ENCODE measurements around the gene XRCC4.
"Not testable (repeated sequence)": the region's sequence is repeated elsewhere in the genome, so short reads cannot be mapped to it uniquely, and the experiment has no call there.

Gene XRCC4

GRCh38 chr5:83076742-83077661 lies at the start of gene XRCC4, which contains the start of gene TMEM167A:
XRCC4 (plus strand) TSS chr5:83077547; CDS start chr5:83104920, 27,373 bp downstream.
TMEM167A (minus strand) TSS chr5:83077394; CDS start chr5:83077323, 71 bp downstream.
- in situ Hi-C loops (cut with MboI; ENCODE audit: low sequenced_read_pairs), result no loop called here

- in situ Hi-C loops (cut with MboI; ENCODE audit: low sequenced_read_pairs), result no loop called here
These were observed 47.4 kb upstream of the XRCC4 start for GRCh38 chr5:83029912-83030311.

- in situ Hi-C loops (cut with MboI; ENCODE audit: low sequenced_read_pairs), result no loop called here
These were observed 46.0 kb upstream of the XRCC4 start for GRCh38 chr5:83031381-83031780.

DNA sequence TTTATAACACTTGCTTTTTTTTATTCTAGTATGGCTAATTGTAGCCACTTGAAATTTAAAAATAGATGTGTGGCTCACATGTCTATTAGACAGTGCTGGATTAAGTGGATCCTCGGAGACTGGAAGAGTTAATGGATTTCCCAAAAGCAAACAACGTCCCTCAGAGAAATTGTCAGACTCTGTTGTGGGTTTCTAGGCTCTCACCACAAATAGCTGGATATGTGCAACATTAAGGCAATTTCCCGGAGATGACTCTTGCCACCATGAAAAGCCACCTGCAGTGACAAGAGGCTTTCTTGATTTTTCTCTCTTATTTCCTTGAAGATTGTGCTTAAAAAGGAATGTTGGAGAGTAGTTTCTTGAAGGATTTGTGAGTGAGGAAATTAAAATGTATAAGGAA lies 43.3 kb upstream of the XRCC4 start:
- in situ Hi-C loops (cut with MboI; ENCODE audit: low sequenced_read_pairs), result no loop called here

GRCh38 chr5:83034528-83035207 lies 42.7 kb upstream of the XRCC4 start:
- in situ Hi-C loops (cut with MboI; ENCODE audit: low sequenced_read_pairs), result no loop called here

- in situ Hi-C loops (cut with MboI; ENCODE audit: low sequenced_read_pairs), result no loop called here
These were observed 41.8 kb upstream of the XRCC4 start for GRCh38 chr5:83035373-83036100.

- in situ Hi-C loops (cut with MboI; ENCODE audit: low sequenced_read_pairs), result no loop called here
These were observed 40.3 kb upstream of the XRCC4 start for GRCh38 chr5:83036991-83037575.

GRCh38 chr5:83038924-83039323 lies 38.4 kb upstream of the XRCC4 start:
- in situ Hi-C loops (cut with MboI; ENCODE audit: low sequenced_read_pairs), result no loop called here

DNA sequence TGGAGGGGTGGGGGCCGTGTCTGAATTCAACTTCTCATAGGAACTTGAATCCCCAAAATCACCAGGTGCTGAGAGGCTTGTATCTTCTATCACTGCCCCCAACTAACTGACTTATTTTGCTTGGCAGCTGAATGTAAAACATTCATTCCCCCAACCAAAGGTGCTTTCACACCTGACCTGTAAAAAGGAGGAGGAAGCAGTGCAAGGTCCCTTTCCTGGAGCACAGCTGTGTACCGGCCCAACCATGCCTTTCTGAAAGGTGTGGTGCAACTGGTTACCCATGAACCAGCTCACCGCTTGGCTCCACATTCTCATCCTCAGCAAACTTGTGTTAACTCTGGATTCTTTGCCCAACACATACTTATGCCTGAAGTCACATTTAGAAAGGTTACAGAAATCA lies 34.8 kb upstream of the XRCC4 start:
- in situ Hi-C loops (cut with MboI; ENCODE audit: low sequenced_read_pairs), result no loop called here

GRCh38 chr5:83044926-83045325 lies 32.4 kb upstream of the XRCC4 start:
- in situ Hi-C loops (cut with MboI; ENCODE audit: low sequenced_read_pairs), result no loop called here

DNA sequence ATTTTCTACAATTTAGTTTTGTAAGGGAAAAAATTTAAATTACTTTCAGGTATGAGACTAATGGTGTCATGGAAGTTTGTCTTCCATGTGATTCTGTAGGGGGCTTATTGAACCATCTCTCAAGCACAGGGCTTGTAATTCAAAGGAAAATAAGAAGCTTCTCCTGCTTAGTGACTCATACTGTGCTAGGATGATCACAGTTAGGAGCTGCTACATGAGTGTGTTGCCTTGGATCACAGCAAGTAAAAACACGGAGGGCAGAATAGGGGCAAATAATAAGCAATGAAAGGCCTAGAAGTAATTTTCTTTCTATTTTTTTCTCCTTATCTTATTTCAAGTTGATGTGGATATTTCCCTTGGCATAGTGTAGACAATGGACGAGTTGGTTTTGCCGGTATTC lies 29.1 kb upstream of the XRCC4 start:
- in situ Hi-C loops (cut with MboI; ENCODE audit: low sequenced_read_pairs), result no loop called here

GRCh38 chr5:83048811-83049210 lies 28.5 kb upstream of the XRCC4 start:
- in situ Hi-C loops (cut with MboI; ENCODE audit: low sequenced_read_pairs), result no loop called here

DNA sequence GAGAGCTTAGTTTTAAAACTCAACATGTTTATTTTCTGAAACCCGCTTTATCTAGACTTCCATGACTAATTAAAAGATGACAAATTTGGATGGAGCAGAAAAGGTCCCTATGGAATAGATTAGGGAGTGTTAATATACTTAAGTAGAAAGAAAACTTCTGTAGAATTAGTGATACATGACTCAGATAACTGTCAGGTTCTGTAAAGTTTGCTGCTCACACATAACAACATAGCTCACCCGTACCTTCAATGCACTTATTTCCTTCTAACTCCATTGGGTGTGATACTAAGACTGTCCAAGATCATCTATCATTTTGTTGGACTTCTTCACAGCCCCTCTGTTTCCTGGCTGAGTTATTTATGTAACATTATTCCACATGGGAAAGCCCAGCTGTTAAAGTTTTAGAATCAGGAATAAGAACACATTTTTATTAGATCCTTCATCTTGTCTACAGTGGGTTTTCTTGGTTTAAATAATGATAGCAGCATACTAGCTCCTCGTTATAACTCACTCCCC lies 27.9 kb upstream of the XRCC4 start:
- in situ Hi-C loops (cut with MboI; ENCODE audit: low sequenced_read_pairs), result no loop called here

- in situ Hi-C loops (cut with MboI; ENCODE audit: low sequenced_read_pairs), result no loop called here
These were observed 26.5 kb upstream of the XRCC4 start for GRCh38 chr5:83050723-83051340.

DNA sequence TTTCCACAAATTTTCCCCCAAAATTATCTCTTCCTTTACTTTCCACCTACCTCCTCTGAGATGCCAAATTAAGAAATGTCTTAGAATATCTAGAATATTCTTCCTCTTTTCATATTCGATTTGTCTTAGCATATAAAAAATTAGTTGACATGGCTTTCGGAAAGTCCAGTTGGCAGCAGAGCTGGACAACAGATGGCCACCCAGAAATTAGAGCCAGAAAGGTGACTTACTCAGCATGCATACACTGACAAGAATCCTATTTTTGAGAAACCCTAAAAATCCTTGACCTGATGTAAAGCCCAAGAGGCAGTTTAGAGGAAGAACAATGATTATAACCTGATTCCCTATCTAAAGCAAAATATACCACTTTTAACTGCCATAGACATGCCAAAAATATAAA lies 22.2 kb upstream of the XRCC4 start:
- in situ Hi-C loops (cut with MboI; ENCODE audit: low sequenced_read_pairs), result no loop called here

DNA sequence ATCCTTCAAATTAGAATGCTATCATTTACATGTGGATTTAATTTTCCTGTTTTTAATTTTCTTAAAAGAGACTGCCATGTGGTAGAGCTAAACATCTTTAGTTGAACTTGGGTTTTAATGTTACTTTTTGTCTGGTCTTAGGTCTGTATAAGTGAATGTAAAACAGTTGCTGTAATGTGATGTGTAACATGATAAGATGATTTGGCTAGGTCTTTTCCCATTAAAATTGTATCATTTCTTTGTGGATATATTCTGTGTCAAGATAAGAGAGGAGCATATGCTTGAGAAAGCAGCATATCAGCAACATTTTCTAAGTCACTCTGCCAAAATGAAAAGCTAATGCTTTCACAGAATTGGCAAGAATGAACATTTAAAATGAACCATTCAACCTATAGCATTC lies 18.6 kb upstream of the XRCC4 start:
- in situ Hi-C loops (cut with MboI; ENCODE audit: low sequenced_read_pairs), result no loop called here

DNA sequence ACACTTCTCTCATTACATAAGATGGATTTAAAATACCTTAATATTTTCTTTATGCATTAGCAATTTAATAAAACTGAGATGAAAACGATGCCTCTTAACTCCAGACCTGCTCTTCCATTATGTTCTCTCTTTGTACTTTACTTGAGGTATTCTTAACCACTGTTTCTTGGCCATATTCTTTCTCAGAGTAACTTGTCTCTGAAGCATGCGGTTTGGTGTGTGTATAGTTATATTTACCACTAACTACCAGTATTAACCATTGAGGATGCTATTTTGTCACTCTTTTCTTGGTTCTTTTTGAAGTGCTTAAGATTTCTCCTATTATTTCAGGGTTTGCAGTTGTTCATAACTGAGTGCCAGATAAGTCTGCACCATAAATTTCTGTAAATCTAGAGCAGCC lies 18.0 kb upstream of the XRCC4 start:
- in situ Hi-C loops (cut with MboI; ENCODE audit: low sequenced_read_pairs), result no loop called here

DNA sequence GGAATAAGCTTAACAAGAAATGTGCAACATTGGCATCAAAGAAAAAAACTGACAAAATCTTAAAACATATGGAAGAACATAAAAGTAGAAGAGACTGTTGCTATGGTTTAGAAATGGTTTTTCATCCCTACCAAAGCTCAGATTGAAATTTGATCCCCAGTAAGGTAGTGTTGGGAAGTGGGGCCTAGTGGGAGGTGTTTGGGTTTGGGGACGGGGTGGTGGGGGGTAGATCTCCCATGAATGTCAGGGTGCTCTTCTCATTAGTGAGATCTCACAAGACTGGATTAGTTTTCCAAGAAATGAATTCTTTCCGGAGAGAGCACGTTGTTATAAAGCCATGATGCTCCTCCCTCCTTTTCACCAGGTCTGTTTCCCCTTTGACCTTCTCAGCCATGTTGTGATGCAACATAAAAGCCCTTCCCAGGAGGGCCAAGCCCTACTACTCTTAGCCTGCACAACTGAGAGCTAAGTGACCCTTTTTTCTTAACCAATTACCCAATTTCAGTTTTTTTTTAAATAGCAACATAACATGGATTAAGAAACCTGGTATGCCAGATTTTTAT lies 10.7 kb upstream of the XRCC4 start:
- in situ Hi-C loops (cut with MboI; ENCODE audit: low sequenced_read_pairs), result no loop called here

DNA sequence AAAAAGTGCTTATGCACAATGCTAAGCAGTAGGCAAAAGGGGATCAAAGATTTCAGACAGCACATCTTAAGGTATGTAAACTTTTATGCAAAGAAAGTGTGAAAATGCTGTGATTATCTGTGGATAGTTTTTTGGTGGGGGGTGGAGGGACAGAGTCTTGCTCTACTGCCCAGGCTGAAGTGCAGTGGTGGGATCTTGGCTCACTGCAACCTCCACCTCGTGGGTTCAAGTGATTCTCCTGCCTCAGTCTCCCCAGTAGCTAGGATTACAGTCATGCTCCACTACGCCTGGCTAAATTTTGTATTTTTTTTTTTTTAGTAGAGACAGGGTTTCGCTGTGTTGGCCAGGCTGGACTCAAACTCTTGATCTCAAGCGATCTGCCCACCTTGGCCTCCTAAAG lies 10.0 kb upstream of the XRCC4 start:
- in situ Hi-C loops (cut with MboI; ENCODE audit: low sequenced_read_pairs), result not testable (repeated sequence)
